Activated CD8-positive, alpha-beta T cell treated with anti-CD3 and anti-CD28 coated beads for 36 hours (primary cell): Measurements from ENCODE around the gene SATB1. TPM values are rescaled to one million over a fixed set of nuclear protein-coding genes. Genes with fewer than 3 reads are reported as not detected.

Experiments
- ATAC-seq: fragments of 200-7000 bp; cut with Tn5 transposase; one replicate; pipeline ENCODE4 v1.10.0; 2021; ENCODE audit warnings: mild to moderate bottlenecking, moderate library complexity
- CTCF ChIA-PET: fragments of 350-600 bp; sonication (Branson Sonifier 250); formaldehyde crosslinking; loops from one replicate; lab custom pipeline; 2021; ENCODE audit warnings: antibody characterized with exemption; lab: Charles Lee
- POLR2A ChIA-PET: fragments of 350-600 bp; sonication (Branson Sonifier 250); formaldehyde crosslinking; loops from one replicate; lab custom pipeline; 2021; ENCODE audit warnings: antibody characterized with exemption; lab: Charles Lee
- DNase-seq: peaks from one replicate; pipeline ENCODE4 v3.0.0-alpha.2; 2020
- H3K27ac Mint-ChIP-seq: one replicate; pipeline ENCODE4 v1.8.0; 2021; ENCODE audit warnings: mild to moderate bottlenecking, mixed read lengths
- H3K27me3 Mint-ChIP-seq: one replicate; pipeline ENCODE4 v1.8.0; 2021; ENCODE audit warnings: mixed read lengths
- H3K36me3 Mint-ChIP-seq: one replicate; pipeline ENCODE4 v1.8.0; 2021; ENCODE audit warnings: low read depth, mixed read lengths
- H3K4me1 Mint-ChIP-seq: one replicate; pipeline ENCODE4 v1.8.0; 2021; ENCODE audit warnings: low read depth, mixed read lengths
- H3K4me3 Mint-ChIP-seq: one replicate; pipeline ENCODE4 v1.8.0; 2021; ENCODE audit warnings: mild to moderate bottlenecking, moderate library complexity, mixed read lengths
- H3K9me3 Mint-ChIP-seq: one replicate; pipeline ENCODE4 v1.8.0; 2021; ENCODE audit warnings: mixed read lengths
- intact Hi-C: fragments of 100-400 bp; cut with micrococcal nuclease; formaldehyde crosslinking; loops from one replicate; pipeline ENCODE4 v1.10.0; 2022
- total RNA-seq, 2 experiments: library from RNA; stranded (reverse); gene quantifications; one replicate each; pipeline ENCODE4 v1.2.3, GENCODE V29; 2021
- TF ChIP-seq, protein P1 (sequence below): fragments of 200-600 bp; IDR thresholded peaks from one replicate; pipeline ENCODE4 v1.8.0; 2022; ENCODE audit warnings: antibody characterized with exemption, mild to moderate bottlenecking

Gene SATB1
- total RNA-seq, 2 experiments from 2014 or later: 208 to 213 TPM

- ATAC-seq: peak; percentile 57
- intact Hi-C loops: no loop called here
- TF ChIP-seq, protein P1, sequence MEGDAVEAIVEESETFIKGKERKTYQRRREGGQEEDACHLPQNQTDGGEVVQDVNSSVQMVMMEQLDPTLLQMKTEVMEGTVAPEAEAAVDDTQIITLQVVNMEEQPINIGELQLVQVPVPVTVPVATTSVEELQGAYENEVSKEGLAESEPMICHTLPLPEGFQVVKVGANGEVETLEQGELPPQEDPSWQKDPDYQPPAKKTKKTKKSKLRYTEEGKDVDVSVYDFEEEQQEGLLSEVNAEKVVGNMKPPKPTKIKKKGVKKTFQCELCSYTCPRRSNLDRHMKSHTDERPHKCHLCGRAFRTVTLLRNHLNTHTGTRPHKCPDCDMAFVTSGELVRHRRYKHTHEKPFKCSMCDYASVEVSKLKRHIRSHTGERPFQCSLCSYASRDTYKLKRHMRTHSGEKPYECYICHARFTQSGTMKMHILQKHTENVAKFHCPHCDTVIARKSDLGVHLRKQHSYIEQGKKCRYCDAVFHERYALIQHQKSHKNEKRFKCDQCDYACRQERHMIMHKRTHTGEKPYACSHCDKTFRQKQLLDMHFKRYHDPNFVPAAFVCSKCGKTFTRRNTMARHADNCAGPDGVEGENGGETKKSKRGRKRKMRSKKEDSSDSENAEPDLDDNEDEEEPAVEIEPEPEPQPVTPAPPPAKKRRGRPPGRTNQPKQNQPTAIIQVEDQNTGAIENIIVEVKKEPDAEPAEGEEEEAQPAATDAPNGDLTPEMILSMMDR: no peak
- Mint-ChIP-seq H3K4me1 (peaks cover 92% of the 10 kb centered on the region), H3K9me3 (no peaks in the 10 kb centered on the region), H3K27me3 (no peaks in the 10 kb centered on the region), H3K4me3 (peak overlapping the region; percentile 8), H3K27ac (peak overlapping the region; percentile 86), H3K36me3 (peaks cover 84% of the 10 kb centered on the region)
- ChIA-PET POLR2A (no interaction called here), CTCF (interaction anchor here (0.9 to 1.7 kb wide), 3 partner anchors 11 to 29 kb away, joined by 4 to 5 read pairs (median 4); no protein-coding TSS in a partner anchor)
- peak; percentile 34 for DNase-seq
These were observed 52.2 kb downstream of the SATB1 start for GRCh38 chr3:18372786-18373405.

- Mint-ChIP-seq H3K4me1 (peaks cover 91% of the 10 kb centered on the region), H3K27me3 (no peaks in the 10 kb centered on the region), H3K27ac (peak overlapping the region; percentile 83), H3K9me3 (no peaks in the 10 kb centered on the region), H3K4me3 (peak overlapping the region; percentile 24), H3K36me3 (peaks cover 85% of the 10 kb centered on the region)
- POLR2A ChIA-PET: no interaction called here
- ATAC-seq: peak; percentile 26
- intact Hi-C loops: no loop called here
- TF ChIP-seq, protein P1: no peak
- CTCF ChIA-PET: no interaction called here
- no peak for DNase-seq
These were observed 54.5 kb downstream of the SATB1 start for GRCh38 chr3:18370672-18371071.

- intact Hi-C loops: no loop called here
- POLR2A ChIA-PET: interaction anchor here (1.3 kb wide), 1 partner anchor 13 kb away, joined by 5 read pairs; no protein-coding TSS in a partner anchor
- TF ChIP-seq, protein P1: no peak
- ATAC-seq: no peak
- H3K27me3 Mint-ChIP-seq: no peaks in the 10 kb centered on the region
- peaks cover 90% of the 10 kb centered on the region for H3K4me1 Mint-ChIP-seq
- peaks cover 82% of the 10 kb centered on the region for H3K36me3 Mint-ChIP-seq
- DNase-seq: no peak
- no peaks in the 10 kb centered on the region for H3K9me3 Mint-ChIP-seq
- CTCF ChIA-PET: no interaction called here
- H3K4me3 Mint-ChIP-seq: peak overlapping the region; percentile 25
- peak overlapping the region; percentile 83 for H3K27ac Mint-ChIP-seq
These were observed 55.5 kb downstream of the SATB1 start for GRCh38 chr3:18369551-18370185.

GRCh38 chr3:18366258-18366657 lies 58.9 kb downstream of the SATB1 start:
- Mint-ChIP-seq H3K36me3 (peaks cover 76% of the 10 kb centered on the region), H3K4me1 (peaks cover 79% of the 10 kb centered on the region), H3K9me3 (no peaks in the 10 kb centered on the region), H3K27ac (peak overlapping the region; percentile 54), H3K27me3 (no peaks in the 10 kb centered on the region), H3K4me3 (no peak overlapping the region)
- ChIA-PET CTCF (interaction anchor here (0.8 kb wide), 1 partner anchor 14 kb away, joined by 3 read pairs; no protein-coding TSS in a partner anchor), POLR2A (interaction anchor here (0.5 kb wide), 1 partner anchor 38 kb away, joined by 3 read pairs; no protein-coding TSS in a partner anchor)
- ATAC-seq: no peak
- intact Hi-C loops: no loop called here
- DNase-seq: no peak
- TF ChIP-seq, protein P1: no peak

DNA sequence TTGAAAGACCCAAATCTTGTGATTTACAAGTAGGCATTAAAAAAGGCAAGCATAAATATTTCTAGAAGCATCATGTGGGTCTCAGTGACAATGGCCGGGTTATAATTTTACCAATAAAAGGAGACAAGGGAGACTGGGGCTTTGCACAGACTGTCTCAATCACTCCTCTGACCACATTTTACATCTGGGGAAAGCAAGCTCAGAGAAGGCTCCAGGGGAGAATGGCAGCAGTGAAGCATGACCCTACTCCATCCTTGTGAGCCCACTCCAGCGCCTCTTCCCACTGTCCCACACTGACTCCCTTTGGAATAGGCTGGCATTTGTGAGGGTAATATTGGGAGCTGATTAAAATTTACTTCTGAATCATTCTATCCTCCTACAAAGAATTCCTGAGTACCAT lies 61.8 kb downstream of the SATB1 start:
- Mint-ChIP-seq H3K36me3 (peaks cover 74% of the 10 kb centered on the region), H3K4me3 (no peak overlapping the region), H3K27ac (peak overlapping the region; percentile 60), H3K9me3 (no peaks in the 10 kb centered on the region), H3K27me3 (no peaks in the 10 kb centered on the region), H3K4me1 (peaks cover 76% of the 10 kb centered on the region)
- CTCF ChIA-PET: no interaction called here
- DNase-seq (no peak), ATAC-seq (peak; percentile 15)
- intact Hi-C loops: no loop called here
- POLR2A ChIA-PET: interaction anchor here (1.0 kb wide), 1 partner anchor 11 kb away, joined by 4 read pairs; no protein-coding TSS in a partner anchor
- TF ChIP-seq, protein P1: no peak
